HEK293 (cell line): ENCODE data around the gene WDR6.

Source experiments
- MEIS1 ChIP-seq: sonication (generic); formaldehyde crosslinking; IDR thresholded peaks from 2 replicates; pipeline ENCODE4 v1.8.1; 2022; ENCODE audit warnings: missing genetic modification reagents, mild to moderate bottlenecking, borderline replicate concordance
- PATZ1 ChIP-seq: fragments of 450-650 bp; formaldehyde crosslinking; IDR thresholded peaks from 2 replicates; pipeline ENCODE4 v1.5.1; 2016; ENCODE audit warnings: missing biosample characterization, missing genetic modification characterization
- REST ChIP-seq: fragments of 450-650 bp; formaldehyde crosslinking; IDR thresholded peaks from 2 replicates; pipeline ENCODE4 v1.5.1; 2016; ENCODE audit warnings: missing biosample characterization, missing genetic modification characterization
- SP2 ChIP-seq: fragments of 450-650 bp; formaldehyde crosslinking; IDR thresholded peaks from 2 replicates; pipeline ENCODE4 v1.5.1; 2016; ENCODE audit warnings: missing biosample characterization, missing genetic modification characterization
- YY1 ChIP-seq: fragments of 450-650 bp; formaldehyde crosslinking; IDR thresholded peaks from 2 replicates; pipeline ENCODE4 v1.5.1; 2018; ENCODE audit warnings: missing biosample characterization, missing genetic modification characterization
- ZIC2 ChIP-seq: fragments of 450-650 bp; formaldehyde crosslinking; IDR thresholded peaks from 2 replicates; pipeline ENCODE4 v1.5.1; 2016; ENCODE audit warnings: missing biosample characterization, missing genetic modification characterization
- ZNF24 ChIP-seq: fragments of 450-650 bp; formaldehyde crosslinking; IDR thresholded peaks from 2 replicates; pipeline ENCODE4 v1.5.1; 2016; ENCODE audit warnings: missing biosample characterization, missing genetic modification characterization
- ZNF701 ChIP-seq: fragments of 450-650 bp; formaldehyde crosslinking; IDR thresholded peaks from 2 replicates; pipeline ENCODE4 v1.5.1; 2016; ENCODE audit warnings: missing biosample characterization, missing genetic modification characterization
- TF ChIP-seq, protein P1 (sequence below): fragments of 450-650 bp; formaldehyde crosslinking; IDR thresholded peaks from 2 replicates; pipeline ENCODE4 v1.5.1; 2016; ENCODE audit warnings: missing biosample characterization, missing genetic modification characterization
- TF ChIP-seq, protein P2 (sequence below): fragments of 450-650 bp; formaldehyde crosslinking; IDR thresholded peaks from 2 replicates; pipeline ENCODE4 v1.5.1; 2016; ENCODE audit warnings: missing biosample characterization, missing genetic modification characterization

DNA sequence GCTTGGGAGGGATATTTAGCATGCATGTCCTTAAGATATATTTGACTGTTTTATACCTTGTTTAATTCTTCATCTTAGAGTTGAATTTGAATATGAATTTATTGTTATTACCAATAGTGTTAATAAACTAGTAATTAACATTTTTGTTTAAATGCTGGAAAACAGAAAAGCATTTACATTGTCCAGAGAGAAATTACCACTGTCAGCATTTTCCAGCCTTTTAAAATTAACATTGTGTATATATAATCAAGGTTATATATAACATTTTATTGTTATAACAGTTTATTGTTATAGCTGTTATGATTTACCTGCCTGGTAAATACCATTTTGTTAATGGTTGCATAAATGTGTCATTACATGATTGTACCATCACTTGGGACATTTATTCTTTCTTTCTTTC is 25.2 kb upstream of the WDR6 start:
- TF ChIP-seq, protein P1, sequence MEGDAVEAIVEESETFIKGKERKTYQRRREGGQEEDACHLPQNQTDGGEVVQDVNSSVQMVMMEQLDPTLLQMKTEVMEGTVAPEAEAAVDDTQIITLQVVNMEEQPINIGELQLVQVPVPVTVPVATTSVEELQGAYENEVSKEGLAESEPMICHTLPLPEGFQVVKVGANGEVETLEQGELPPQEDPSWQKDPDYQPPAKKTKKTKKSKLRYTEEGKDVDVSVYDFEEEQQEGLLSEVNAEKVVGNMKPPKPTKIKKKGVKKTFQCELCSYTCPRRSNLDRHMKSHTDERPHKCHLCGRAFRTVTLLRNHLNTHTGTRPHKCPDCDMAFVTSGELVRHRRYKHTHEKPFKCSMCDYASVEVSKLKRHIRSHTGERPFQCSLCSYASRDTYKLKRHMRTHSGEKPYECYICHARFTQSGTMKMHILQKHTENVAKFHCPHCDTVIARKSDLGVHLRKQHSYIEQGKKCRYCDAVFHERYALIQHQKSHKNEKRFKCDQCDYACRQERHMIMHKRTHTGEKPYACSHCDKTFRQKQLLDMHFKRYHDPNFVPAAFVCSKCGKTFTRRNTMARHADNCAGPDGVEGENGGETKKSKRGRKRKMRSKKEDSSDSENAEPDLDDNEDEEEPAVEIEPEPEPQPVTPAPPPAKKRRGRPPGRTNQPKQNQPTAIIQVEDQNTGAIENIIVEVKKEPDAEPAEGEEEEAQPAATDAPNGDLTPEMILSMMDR: no peak
- no peak for TF ChIP-seq MEIS1
- no peak for TF ChIP-seq YY1 (tag by site-specific recombination)
- TF ChIP-seq, protein P2, sequence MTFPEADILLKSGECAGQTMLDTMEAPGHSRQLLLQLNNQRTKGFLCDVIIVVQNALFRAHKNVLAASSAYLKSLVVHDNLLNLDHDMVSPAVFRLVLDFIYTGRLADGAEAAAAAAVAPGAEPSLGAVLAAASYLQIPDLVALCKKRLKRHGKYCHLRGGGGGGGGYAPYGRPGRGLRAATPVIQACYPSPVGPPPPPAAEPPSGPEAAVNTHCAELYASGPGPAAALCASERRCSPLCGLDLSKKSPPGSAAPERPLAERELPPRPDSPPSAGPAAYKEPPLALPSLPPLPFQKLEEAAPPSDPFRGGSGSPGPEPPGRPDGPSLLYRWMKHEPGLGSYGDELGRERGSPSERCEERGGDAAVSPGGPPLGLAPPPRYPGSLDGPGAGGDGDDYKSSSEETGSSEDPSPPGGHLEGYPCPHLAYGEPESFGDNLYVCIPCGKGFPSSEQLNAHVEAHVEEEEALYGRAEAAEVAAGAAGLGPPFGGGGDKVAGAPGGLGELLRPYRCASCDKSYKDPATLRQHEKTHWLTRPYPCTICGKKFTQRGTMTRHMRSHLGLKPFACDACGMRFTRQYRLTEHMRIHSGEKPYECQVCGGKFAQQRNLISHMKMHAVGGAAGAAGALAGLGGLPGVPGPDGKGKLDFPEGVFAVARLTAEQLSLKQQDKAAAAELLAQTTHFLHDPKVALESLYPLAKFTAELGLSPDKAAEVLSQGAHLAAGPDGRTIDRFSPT (tag by site-specific recombination): no peak
- no peak for TF ChIP-seq ZNF701
- no peak for TF ChIP-seq SP2 (tag by site-specific recombination)
- no peak for TF ChIP-seq REST (tag by site-specific recombination)
- TF ChIP-seq PATZ1 (tag by site-specific recombination): no peak
- TF ChIP-seq ZNF24 (tag by site-specific recombination): no peak
- TF ChIP-seq ZIC2 (tag by site-specific recombination): no peak
